Activated T-cell treated with anti-CD3 and anti-CD28 coated beads for 24 hours (primary cell): Measurements from ENCODE around the gene TRIM29.
A peak's percentile ranks its signal among the peaks of the same experiment; 100 is the strongest.

Experiments used
- DNase-seq: peaks from one replicate; pipeline ENCODE4 v3.0.0-alpha.2; 2020; ENCODE audit warnings: low read depth

The TRIM29 gene

GRCh38 chr11:120096369-120097191, 41.3 kb downstream of the TRIM29 start:
- DNase-seq = no peak

- DNase-seq = no peak
These were observed 42.4 kb downstream of the TRIM29 start for GRCh38 chr11:120095516-120095915.

- DNase-seq = no peak
These were observed 46.2 kb downstream of the TRIM29 start for GRCh38 chr11:120091701-120092100.

GRCh38 chr11:120091121-120091520, 46.8 kb downstream of the TRIM29 start:
- DNase-seq = no peak

- no peak for DNase-seq
These were observed 47.5 kb downstream of the TRIM29 start for GRCh38 chr11:120090411-120090810.

- DNase-seq = no peak
These were observed 48.6 kb downstream of the TRIM29 start for GRCh38 chr11:120089036-120090001.

GRCh38 chr11:120088056-120088455, 49.9 kb downstream of the TRIM29 start:
- DNase-seq = no peak

- no peak for DNase-seq
These were observed 51.3 kb downstream of the TRIM29 start for GRCh38 chr11:120086651-120087050.

- peak; percentile 5 for DNase-seq
These were observed 57.9 kb downstream of the TRIM29 start for GRCh38 chr11:120079750-120080610.

- DNase-seq = no peak
These were observed 59.5 kb downstream of the TRIM29 start for GRCh38 chr11:120078397-120078796.

- DNase-seq = no peak
These were observed 63.8 kb downstream of the TRIM29 start for GRCh38 chr11:120074076-120074475.

- DNase-seq = no peak
These were observed 64.7 kb downstream of the TRIM29 start for GRCh38 chr11:120073196-120073595.

GRCh38 chr11:120068114-120068573, 69.8 kb downstream of the TRIM29 start:
- no peak for DNase-seq

- no peak for DNase-seq
These were observed 70.3 kb downstream of the TRIM29 start for GRCh38 chr11:120067438-120068113.

GRCh38 chr11:120066738-120067437, 71.0 kb downstream of the TRIM29 start:
- DNase-seq = no peak

GRCh38 chr11:120065876-120066275, 72.0 kb downstream of the TRIM29 start:
- DNase-seq = no peak

GRCh38 chr11:120065176-120065575, 72.7 kb downstream of the TRIM29 start:
- no peak for DNase-seq

- no peak for DNase-seq
These were observed 73.6 kb downstream of the TRIM29 start for GRCh38 chr11:120064341-120064740.

GRCh38 chr11:120063686-120064340, 74.1 kb downstream of the TRIM29 start:
- DNase-seq = no peak

GRCh38 chr11:120062561-120062930, 75.4 kb downstream of the TRIM29 start:
- no peak for DNase-seq
